GM18505 (cell line): ENCODE measurements around the gene SPANXA2.
"Not testable (repeated sequence)": the region's sequence is repeated elsewhere in the genome, so short reads cannot be mapped to it uniquely, and the experiment has no call there.

Experiments used
- ATAC-seq: cut with Tn5 transposase; IDR thresholded peaks from one replicate; pipeline ENCODE4 v1.9.1; 2021; ENCODE audit not compliant: unreplicated experiment
- POLR2A ChIP-seq: IDR thresholded peaks from 4 replicates; pipeline ENCODE4 v1.6.1; 2011; ENCODE audit warnings: borderline replicate concordance; ENCODE audit not compliant: insufficient read depth, insufficient read length; ENCODE audit errors: extremely low read depth

Gene SPANXA2, protein sequence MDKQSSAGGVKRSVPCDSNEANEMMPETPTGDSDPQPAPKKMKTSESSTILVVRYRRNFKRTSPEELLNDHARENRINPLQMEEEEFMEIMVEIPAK

DNA sequence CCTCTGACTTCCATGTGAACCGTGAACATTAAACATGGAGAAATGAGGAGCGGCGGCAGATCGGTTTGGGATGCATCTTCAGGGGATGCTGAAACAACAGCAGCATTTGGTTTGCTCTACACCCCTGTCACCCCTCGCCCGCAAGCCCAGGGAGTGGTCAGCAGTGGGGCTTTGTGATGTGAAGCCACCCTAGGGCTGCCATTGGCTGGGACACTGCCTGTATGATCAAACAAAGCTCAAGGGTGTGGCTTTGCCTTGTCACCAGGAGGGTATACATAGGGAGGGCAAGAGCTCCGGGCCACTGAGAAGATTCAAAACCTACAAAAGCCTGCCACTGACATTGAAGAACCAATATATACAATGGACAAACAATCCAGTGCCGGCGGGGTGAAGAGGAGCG, at the start of gene SPANXA2:
Gene SPANXA2 (plus strand): TSS at position 301 of the 400 bp plus-strand sequence. CDS start 60 bp downstream, at position 361.
- not testable (repeated sequence) for ATAC-seq

DNA sequence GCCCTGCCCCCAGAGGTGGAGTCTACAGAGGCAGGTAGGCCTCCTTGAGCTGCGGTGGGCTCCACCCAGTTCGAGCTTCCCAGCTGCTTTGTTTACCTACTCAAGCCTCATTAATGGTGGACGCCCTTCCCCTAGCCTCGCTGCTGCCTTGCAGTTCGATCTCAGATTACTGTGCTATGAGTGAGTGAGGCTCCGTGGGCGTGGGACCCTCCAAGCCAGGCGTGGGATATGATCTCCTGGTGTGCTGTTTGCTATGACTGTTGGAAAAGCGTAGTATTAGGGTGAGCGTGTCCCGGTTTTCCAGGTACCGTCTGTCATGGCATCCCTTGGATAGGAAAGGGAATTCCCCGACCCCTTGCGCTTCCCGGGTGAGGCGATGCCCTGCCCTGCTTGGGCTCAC, 47.0 kb upstream of the SPANXA2 start:
- not testable (repeated sequence) for ATAC-seq

DNA sequence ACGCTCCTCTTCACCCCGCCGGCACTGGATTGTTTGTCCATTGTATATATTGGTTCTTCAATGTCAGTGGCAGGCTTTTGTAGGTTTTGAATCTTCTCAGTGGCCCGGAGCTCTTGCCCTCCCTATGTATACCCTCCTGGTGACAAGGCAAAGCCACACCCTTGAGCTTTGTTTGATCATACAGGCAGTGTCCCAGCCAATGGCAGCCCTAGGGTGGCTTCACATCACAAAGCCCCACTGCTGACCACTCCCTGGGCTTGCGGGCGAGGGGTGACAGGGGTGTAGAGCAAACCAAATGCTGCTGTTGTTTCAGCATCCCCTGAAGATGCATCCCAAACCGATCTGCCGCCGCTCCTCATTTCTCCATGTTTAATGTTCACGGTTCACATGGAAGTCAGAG, 4.9 kb upstream of the SPANXA2 start, which contains the start of gene SPANXA1:
Gene SPANXA1 (minus strand): TSS at position 101 of the 400 bp plus-strand sequence. CDS start 60 bp downstream, at position 41.
- not testable (repeated sequence) for ATAC-seq

DNA sequence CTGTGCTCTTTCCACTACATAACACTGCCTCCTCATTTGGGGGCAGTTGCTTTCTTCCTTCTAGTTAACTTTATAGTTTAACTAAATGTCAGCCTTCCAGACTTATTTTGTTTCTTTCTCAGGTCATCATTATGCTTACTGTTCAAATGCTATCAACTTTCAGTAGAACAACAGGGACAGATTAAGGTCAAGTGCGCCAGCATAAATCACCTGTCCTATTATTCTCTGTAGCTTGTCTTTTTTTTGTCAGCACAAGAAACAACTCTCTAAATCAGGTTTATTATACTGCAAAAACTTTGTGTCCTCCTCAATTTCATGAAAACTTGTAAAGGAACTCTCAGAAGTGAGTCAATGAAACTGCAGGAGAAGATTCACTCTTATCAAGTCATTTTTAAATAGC, 19.6 kb downstream of the SPANXA2 start:
- no peak for TF ChIP-seq POLR2A
- ATAC-seq, result no peak

DNA sequence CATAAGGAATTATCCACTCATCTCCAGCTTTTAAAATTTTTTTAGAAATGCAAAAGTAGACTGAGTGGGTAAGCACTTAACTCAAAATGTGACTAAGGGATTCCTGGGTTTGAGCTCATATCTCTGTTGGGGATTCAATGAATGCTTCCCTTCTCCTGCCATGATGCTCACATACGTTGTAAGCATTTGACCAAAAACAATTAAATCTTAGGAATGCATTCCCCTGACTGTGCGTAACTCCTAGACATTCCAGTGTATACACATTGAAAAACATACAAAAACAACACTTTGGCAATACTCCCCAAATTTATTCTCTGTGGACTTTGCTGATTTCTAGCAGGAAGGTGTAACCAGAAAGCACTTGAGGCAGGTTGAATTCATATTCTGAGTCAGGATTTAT, 29.8 kb downstream of the SPANXA2 start:
- no peak for TF ChIP-seq POLR2A
- no peak for ATAC-seq

DNA sequence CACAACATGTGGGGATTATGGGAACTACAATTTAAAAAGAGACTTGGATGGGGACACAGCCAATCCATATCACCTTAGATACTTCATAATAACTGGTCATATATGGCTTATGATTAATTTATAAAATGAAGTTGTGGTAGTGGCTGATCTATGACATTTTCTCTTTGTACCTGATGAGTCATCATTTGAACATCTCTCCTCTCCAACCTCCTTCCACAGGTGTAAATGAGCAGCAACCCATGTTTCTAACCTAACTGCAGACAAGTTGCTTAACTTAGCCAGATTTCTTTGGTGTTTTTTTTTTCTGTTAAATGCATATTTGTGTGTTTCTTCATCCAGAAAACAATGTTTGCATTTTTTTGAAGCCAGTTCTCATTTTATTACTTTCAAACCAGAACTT, 42.6 kb downstream of the SPANXA2 start:
- no peak for ATAC-seq
- TF ChIP-seq POLR2A, result no peak

DNA sequence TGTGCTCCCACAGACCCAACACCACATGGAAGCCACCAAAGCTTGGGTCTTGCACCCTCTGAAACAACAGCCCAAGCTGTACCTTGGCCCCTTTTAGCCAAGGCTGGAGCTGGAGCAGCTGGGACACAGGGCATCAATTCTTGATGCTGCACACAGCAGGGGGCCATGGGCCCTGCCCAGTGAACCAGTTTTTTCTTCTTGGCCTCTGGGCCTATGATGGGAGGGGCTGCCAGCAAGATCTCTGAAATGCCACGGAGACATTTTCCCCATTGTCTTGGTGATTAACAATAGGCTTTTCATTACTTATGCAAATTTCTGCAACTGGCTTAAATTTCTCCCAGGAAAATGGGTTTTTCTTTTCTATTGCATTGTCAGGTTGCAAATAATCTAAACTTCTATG, 49.0 kb downstream of the SPANXA2 start:
- no peak for TF ChIP-seq POLR2A
- no peak for ATAC-seq
